ENCODE measurements around the gene CDK2. TPM values are rescaled to one million over a fixed set of nuclear protein-coding genes. Genes with fewer than 3 reads are reported as not detected.

CDK2 gene
- total and polyA plus RNA-seq, 12 donors = 6.0 to 30.6 (median 17.8) TPM

GRCh38 chr12:55925371-55925770 lies 41.3 kb upstream of the CDK2 start:
- intact Hi-C loops (cut with DNase I) = no loop called here
- H3K9me3 ChIP-seq (replicated peaks in 1 of 3) = no peaks in the 10 kb centered on the region
- 81 to 90% (median 81%) methylated on average over 4 of the region's 4 CpGs for WGBS, 4 donors

GRCh38 chr12:55925870-55926737 lies 40.5 kb upstream of the CDK2 start:
- H3K36me3 ChIP-seq (replicated peaks in 1 of 2) = no peaks in the 10 kb centered on the region
- intact Hi-C loops (cut with DNase I) = no loop called here
- H3K27ac ChIP-seq = peak overlapping the region in 4 of 5 donors; percentile 85 to 96 (median 96)
- H3K27me3 ChIP-seq = no peaks in the 10 kb centered on the region
- H3K4me1 ChIP-seq (replicated peaks in 1 of 2) = peaks cover 20 to 63% of the 10 kb centered on the region in 2 donors
- no peak for DNase-seq
- peak overlapping the region; percentile 82 to 98 (median 92) for H3K4me3 ChIP-seq
- no peaks in the 10 kb centered on the region for H3K9me3 ChIP-seq (replicated peaks in 1 of 3)
- 9 to 11% (median 10%) methylated on average over 10 of the region's 10 CpGs for WGBS, 4 donors
- TF ChIP-seq CTCF (IDR thresholded peaks at IDR 0.05) = no peak
- TF ChIP-seq POLR2A (IDR thresholded peaks at IDR 0.05) = no peak

More at GRCh38 chr12:55925371-55925770, 41.3 kb upstream of the CDK2 start:
- Histone ChIP-seq H3K27ac (no peak overlapping the region), H3K27me3 (no peaks in the 10 kb centered on the region), H3K4me3 (no peak overlapping the region), H3K4me1 (replicated peaks in 1 of 2) (peaks cover 14 to 60% of the 10 kb centered on the region in 2 donors), H3K36me3 (replicated peaks in 1 of 2) (no peaks in the 10 kb centered on the region)
- TF ChIP-seq POLR2A (IDR thresholded peaks at IDR 0.05) (no peak), CTCF (IDR thresholded peaks at IDR 0.05) (no peak)
- DNase-seq = no peak

- intact Hi-C loops (cut with DNase I) = no loop called here
- no peaks in the 10 kb centered on the region for H3K36me3 ChIP-seq (replicated peaks in 1 of 2)
- H3K27me3 ChIP-seq = no peaks in the 10 kb centered on the region
- H3K4me3 ChIP-seq = peak overlapping the region; percentile 82 to 98 (median 92)
- DNase-seq = peak; percentile 83 to 94 (median 88)
- 0% methylated on average over 23 to 42 of the region's 42 CpGs for WGBS, 4 donors
- H3K9me3 ChIP-seq (replicated peaks in 1 of 3) = no peaks in the 10 kb centered on the region
- peaks cover 21 to 65% of the 10 kb centered on the region in 2 donors for H3K4me1 ChIP-seq (replicated peaks in 1 of 2)
- peak overlapping the region; percentile 85 to 96 (median 95) for H3K27ac ChIP-seq
- peak in 1 of 2 donors; percentile 53 for TF ChIP-seq POLR2A (IDR thresholded peaks at IDR 0.05)
- TF ChIP-seq CTCF (IDR thresholded peaks at IDR 0.05) = peak; percentile 19 to 73 (median 55)
These were observed 39.7 kb upstream of the CDK2 start for GRCh38 chr12:55926738-55927587.

Measured in adrenal gland (tissue), 12 donors.